AML-193 (cell line): ENCODE results near the gene IL17D.
"Not testable (repeated sequence)": the region's sequence is repeated elsewhere in the genome, so short reads cannot be mapped to it uniquely, and the experiment has no call there.

Source experiments
- DNase-seq, 2 experiments: peaks; one replicate each; lab custom pipeline; 2025; lab: John Stamatoyannopoulos, UW

Gene IL17D

DNA sequence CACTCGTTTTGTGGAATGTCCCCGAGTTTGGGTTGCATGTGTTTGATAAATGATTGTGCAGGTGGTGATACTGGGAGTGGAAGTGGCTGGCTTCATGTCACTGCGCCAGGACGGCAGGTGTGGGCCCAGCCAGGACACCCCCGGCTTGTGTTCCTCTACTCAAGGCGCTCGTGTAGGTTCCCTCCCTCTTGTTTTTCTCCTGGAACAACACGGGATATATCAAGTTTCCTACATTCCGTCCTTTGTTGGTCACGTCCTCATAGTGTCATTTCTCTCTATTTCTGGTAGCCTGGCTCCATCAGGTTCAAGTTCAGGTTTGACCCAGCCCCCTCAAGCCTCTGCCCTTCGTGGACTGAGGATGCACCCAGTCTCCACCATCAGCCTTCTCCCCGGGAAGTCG is 16.3 kb downstream of the IL17D start:
- DNase-seq: no peak

DNA sequence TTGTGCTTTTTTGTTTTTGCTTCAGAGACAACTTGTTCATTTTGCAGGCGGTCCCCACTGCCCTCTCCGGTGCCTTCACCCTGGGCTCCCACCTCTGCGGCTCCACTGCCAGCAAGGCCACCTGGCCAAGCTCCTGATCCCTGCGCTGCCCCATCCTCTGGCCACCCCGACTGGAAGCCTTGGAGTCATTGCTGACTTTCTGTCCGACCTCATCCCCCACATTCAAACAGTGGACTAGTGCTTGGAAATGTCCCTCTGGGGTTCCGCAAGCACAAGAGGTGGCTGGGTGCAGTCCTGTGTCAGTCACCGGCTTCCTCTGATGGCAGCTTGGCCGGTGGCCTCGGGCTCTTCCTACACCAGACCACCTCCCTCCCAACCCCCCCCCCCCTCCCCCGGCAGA is 17.0 kb downstream of the IL17D start:
- no peak for DNase-seq

GRCh38 chr13:20721058-20721453 is 17.6 kb downstream of the IL17D start:
- DNase-seq: no peak

DNA sequence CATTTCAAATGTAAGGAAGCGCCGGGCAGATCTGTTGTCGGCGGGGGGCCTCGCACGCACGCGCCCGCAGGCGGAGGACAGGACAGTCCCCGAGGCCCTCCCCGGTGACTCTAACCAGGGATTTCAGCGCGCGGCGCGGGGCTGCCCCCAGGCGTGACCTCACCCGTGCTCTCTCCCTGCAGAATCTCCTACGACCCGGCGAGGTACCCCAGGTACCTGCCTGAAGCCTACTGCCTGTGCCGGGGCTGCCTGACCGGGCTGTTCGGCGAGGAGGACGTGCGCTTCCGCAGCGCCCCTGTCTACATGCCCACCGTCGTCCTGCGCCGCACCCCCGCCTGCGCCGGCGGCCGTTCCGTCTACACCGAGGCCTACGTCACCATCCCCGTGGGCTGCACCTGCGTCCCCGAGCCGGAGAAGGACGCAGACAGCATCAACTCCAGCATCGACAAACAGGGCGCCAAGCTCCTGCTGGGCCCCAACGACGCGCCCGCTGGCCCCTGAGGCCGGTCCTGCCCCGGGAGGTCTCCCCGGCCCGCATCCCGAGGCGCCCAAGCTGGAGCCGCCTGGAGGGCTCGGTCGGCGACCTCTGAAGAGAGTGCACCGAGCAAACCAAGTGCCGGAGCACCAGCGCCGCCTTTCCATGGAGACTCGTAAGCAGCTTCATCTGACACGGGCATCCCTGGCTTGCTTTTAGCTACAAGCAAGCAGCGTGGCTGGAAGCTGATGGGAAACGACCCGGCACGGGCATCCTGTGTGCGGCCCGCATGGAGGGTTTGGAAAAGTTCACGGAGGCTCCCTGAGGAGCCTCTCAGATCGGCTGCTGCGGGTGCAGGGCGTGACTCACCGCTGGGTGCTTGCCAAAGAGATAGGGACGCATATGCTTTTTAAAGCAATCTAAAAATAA is 18.2 kb downstream of the IL17D start:
- no peak for DNase-seq

- DNase-seq: no peak
Observed at GRCh38 chr13:20727856-20728255, 24.4 kb downstream of the IL17D start.

DNA sequence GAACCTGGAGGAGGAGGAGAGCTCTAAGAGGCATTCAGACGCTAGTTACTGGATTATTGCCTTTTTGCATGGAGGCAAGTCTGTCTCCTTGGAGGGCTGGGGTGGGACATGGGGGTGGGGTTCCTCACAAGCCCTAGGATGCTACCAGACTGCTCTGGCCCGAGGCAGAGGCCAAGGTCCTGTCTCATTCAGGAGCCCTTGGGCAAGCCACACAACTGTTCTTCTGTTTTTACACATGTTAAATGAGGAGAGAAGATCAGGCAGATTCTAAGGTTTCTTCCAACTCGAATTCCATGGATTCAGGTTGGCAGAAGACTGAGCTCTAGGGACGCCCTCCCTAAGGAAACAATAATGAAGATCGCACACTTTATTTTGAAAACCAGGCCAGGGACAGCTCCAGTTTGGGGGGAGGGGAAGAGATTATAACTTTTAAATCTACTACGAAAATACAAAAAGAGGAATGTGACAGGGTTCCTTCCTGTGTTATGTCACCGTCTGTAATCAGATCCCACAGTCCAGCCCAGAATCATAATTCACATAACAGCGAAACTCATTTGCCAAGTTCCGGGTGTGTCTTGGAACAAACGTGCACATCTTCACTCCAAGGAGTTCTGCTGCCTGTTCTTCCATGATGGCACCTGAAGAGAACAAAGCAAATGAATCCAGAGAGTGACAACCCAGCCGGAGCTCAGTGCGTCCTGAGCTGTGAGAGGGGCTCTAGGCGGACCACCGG is 25.2 kb downstream of the IL17D start:
- DNase-seq: no peak

- DNase-seq: no peak
Observed at GRCh38 chr13:20729633-20730585, 26.4 kb downstream of the IL17D start.

GRCh38 chr13:20738616-20739015 is 35.1 kb downstream of the IL17D start:
- DNase-seq: no peak

- no peak for DNase-seq
Observed at GRCh38 chr13:20740021-20740420, 36.5 kb downstream of the IL17D start.

DNA sequence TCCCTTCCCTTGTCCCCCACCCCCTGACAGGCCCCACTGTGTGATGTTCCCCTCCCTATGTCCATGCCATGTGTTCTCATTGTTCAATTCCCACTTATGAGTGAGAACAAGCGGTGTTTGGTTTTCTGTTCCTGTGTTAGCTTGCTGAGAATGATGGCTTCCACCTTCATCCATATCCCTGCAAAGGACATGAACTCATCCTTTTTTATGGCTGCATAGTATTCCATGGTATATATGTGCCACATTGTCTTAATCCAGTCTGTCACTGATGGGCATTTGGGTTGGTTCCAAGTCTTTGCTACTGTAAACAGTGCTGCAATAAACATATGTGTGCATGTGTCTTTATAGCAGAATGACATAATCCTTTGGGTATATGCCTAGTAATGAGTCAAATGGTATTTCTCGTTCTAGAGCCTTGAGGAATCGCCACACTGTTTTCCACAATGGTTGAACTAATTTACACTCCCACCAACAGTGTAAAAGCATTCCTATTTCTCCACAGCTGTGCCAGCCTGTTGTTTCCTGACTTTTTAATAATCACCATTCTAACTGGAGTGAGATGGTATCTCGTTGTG is 40.4 kb downstream of the IL17D start:
- DNase-seq: not testable (repeated sequence)

DNA sequence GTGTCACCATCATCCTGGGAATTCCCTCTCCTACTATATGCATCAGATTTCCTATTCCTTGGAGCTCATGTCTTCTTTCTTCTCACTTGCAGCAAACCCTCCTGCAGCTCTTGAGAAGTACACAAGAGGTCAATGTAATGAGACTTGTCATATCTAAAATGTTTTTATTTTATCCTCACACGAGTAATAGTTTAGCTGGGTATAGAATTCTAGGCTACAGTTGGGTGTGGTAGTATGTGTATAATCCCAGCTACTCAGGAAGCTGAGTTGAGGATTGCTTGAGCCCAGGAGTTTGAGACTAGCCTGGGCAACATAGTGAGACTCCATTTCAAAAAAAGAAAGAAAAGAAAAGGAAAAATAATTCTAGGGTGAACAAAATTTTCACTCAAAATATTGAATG is 45.9 kb downstream of the IL17D start:
- no peak for DNase-seq

GRCh38 chr13:20754009-20754408 is 50.5 kb downstream of the IL17D start:
- DNase-seq: no peak

GRCh38 chr13:20760872-20761271 is 57.4 kb downstream of the IL17D start:
- DNase-seq: no peak

GRCh38 chr13:20767309-20767943 is 63.9 kb downstream of the IL17D start:
- no peak for DNase-seq

- DNase-seq: no peak
Observed at GRCh38 chr13:20769091-20769490, 65.6 kb downstream of the IL17D start.

GRCh38 chr13:20769834-20770233 is 66.3 kb downstream of the IL17D start:
- DNase-seq: no peak
